AG09319 (cell line): ENCODE results near the gene TRPM2.

Experiments
- DNase-seq: peaks from one replicate; pipeline ENCODE4 v3.0.0-alpha.2; 2010; ENCODE audit warnings: low read depth; ENCODE audit errors: extremely low read depth
- CTCF ChIP-seq: IDR thresholded peaks from 2 replicates; pipeline ENCODE4 v1.5.1; 2011; ENCODE audit warnings: low read depth, mild to moderate bottlenecking, inconsistent platforms, low read length, moderate library complexity

TRPM2 gene

GRCh38 chr21:44406953-44407352 is 53.5 kb downstream of the TRPM2 start:
- no peak for DNase-seq
- no peak for TF ChIP-seq CTCF

- no peak for DNase-seq
These were observed 54.1 kb downstream of the TRPM2 start for GRCh38 chr21:44407493-44407892.

GRCh38 chr21:44408226-44408625 is 54.8 kb downstream of the TRPM2 start:
- DNase-seq, result no peak

More at GRCh38 chr21:44407493-44407892, 54.1 kb downstream of the TRPM2 start:
- no peak for TF ChIP-seq CTCF

GRCh38 chr21:44413566-44414290 is 60.3 kb downstream of the TRPM2 start:
- no peak for DNase-seq
- no peak for TF ChIP-seq CTCF

More at GRCh38 chr21:44408226-44408625, 54.8 kb downstream of the TRPM2 start:
- TF ChIP-seq CTCF, result no peak

GRCh38 chr21:44414291-44415072 is 61.1 kb downstream of the TRPM2 start:
- DNase-seq, result no peak
- TF ChIP-seq CTCF, result no peak

- no peak for TF ChIP-seq CTCF
- DNase-seq, result no peak
These were observed 61.9 kb downstream of the TRPM2 start for GRCh38 chr21:44415073-44416025.
